ENCODE measurements around the gene CDC42BPA. TPM values are rescaled to one million over a fixed set of nuclear protein-coding genes. Genes with fewer than 3 reads are reported as not detected.

CDC42BPA gene
- polyA plus RNA-seq, 1 of the 3 experiments (the other 2 are of a cell fraction), result 6.8 TPM

DNA sequence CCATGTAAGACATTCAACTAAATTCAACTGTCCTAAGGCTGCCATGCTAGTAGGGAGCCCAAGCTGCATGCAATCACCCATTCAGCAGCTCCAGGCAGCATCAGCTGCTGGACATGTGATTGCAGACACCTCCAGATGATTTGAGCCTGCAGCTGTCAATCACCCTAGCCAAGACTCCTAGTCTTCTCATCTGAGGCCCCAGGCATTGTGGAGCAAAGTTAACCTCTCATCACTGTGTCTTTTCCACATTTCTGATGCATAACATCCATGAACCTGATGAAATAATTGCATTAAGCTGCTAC, 5.6 kb upstream of the CDC42BPA start:
- no peaks in the 10 kb centered on the region for H3K27me3 ChIP-seq (ENCODE audit: insufficient read depth)
- H3K27ac ChIP-seq (ENCODE audit: low read depth in 2 of 2, low read length in 1 of 2), result no peak overlapping the region
- no peaks in the 10 kb centered on the region for H3K79me2 ChIP-seq (ENCODE audit: insufficient read depth)
- H3K9me3 ChIP-seq, result no peaks in the 10 kb centered on the region
- peaks cover 7% of the 10 kb centered on the region for H3F3A ChIP-seq (replicated peaks; ENCODE audit: insufficient read depth)
- no peaks in the 10 kb centered on the region for H3K36me3 ChIP-seq (replicated peaks in 1 of 2; ENCODE audit: control insufficient read depth in 1 of 2, insufficient read depth in 2 of 2, low read length in 1 of 2)
- H2AFZ ChIP-seq (ENCODE audit: low read depth), result no peak overlapping the region
- no peak for TF ChIP-seq RCOR1 (IDR thresholded peaks at IDR 0.05; ENCODE audit: low read length)
- TF ChIP-seq ELF1 (IDR thresholded peaks at IDR 0.05), result no peak
- TF ChIP-seq CHD2 (IDR thresholded peaks at IDR 0.05; ENCODE audit: low read length, partially characterized antibody), result no peak
- no peak for TF ChIP-seq YY1 (IDR thresholded peaks at IDR 0.05; ENCODE audit: low read depth)
- no peak for TF ChIP-seq FOXM1 (IDR thresholded peaks at IDR 0.05; ENCODE audit: low read depth)
- no peak for TF ChIP-seq EZH2phosphoT487 (IDR thresholded peaks at IDR 0.05; ENCODE audit: borderline replicate concordance, low read depth)
- TF ChIP-seq RXRA (IDR thresholded peaks at IDR 0.05; ENCODE audit: borderline replicate concordance, low read depth), result no peak
- TF ChIP-seq GATA2 (CRISPR knock-in tag; IDR thresholded peaks at IDR 0.05), result no peak
- TF ChIP-seq, protein P1, sequence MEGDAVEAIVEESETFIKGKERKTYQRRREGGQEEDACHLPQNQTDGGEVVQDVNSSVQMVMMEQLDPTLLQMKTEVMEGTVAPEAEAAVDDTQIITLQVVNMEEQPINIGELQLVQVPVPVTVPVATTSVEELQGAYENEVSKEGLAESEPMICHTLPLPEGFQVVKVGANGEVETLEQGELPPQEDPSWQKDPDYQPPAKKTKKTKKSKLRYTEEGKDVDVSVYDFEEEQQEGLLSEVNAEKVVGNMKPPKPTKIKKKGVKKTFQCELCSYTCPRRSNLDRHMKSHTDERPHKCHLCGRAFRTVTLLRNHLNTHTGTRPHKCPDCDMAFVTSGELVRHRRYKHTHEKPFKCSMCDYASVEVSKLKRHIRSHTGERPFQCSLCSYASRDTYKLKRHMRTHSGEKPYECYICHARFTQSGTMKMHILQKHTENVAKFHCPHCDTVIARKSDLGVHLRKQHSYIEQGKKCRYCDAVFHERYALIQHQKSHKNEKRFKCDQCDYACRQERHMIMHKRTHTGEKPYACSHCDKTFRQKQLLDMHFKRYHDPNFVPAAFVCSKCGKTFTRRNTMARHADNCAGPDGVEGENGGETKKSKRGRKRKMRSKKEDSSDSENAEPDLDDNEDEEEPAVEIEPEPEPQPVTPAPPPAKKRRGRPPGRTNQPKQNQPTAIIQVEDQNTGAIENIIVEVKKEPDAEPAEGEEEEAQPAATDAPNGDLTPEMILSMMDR (IDR thresholded peaks at IDR 0.05), result no peak
- no peak for TF ChIP-seq SMC3 (IDR thresholded peaks at IDR 0.05; ENCODE audit: low read depth, low read length)
- DNase-seq, result no peak
- ChIA-PET POLR2A (no interaction called here), CTCF (interaction anchor here (1.2 kb wide), 1 partner anchor 10 kb away, joined by 5 read pairs; no protein-coding TSS in a partner anchor)
- H3K4me3 ChIP-seq (ENCODE audit: low read depth in 2 of 2, low read length in 1 of 2), result no peak overlapping the region
- H3K4me2 ChIP-seq, result no peak overlapping the region
- H3K9ac ChIP-seq, result no peak overlapping the region
- H3K9me2 ChIP-seq, result no peaks in the 10 kb centered on the region
- peaks cover 0 to 6% of the 10 kb centered on the region in 2 experiments; a peak in 2 of 4 replicates for H3K4me1 ChIP-seq (ENCODE audit: control insufficient read depth in 1 of 2, insufficient read depth in 2 of 2, low read depth in 1 of 2, low read length in 1 of 2)
- H4K20me1 ChIP-seq (ENCODE audit: insufficient read depth), result no peaks in the 10 kb centered on the region

DNA sequence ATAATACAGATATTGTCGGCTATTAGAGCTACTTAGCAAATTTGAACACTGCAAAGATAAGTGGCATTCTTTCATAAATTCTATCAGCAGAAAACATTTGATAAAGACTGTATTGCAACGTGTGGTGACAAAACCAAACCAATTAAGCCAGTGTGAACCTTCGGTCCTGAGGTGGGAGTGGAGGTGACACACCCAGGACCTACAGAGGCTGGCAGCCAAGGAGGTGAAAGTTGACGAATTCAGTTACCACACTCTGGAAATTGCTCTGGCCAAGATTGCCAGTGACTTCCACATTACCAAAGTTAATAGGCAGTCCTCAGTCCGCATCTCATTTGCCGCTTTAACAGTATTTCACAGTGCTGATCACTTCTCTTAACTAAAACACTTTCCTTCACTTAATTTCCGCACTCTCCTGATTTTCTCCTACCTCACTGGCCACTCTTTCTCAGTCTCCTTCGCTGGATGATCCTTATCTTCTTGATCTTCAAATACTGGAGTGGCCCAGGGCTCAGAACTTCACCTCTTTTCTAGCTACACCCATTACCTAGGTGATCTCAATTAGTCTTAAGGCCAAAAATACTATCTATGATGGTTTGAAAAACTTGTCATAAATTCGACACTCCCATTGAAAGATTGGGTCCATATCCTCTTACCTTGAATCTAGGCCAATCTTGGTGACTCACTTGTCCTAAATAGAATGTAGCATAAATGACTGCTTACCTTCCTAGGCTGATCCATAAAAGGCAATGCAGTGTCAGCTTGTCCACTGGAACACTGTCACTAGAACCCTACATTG, 5.1 kb upstream of the CDC42BPA start:
- no peaks in the 10 kb centered on the region for H4K20me1 ChIP-seq (ENCODE audit: insufficient read depth)
- H3K36me3 ChIP-seq (replicated peaks in 1 of 2; ENCODE audit: control insufficient read depth in 1 of 2, insufficient read depth in 2 of 2, low read length in 1 of 2), result no peaks in the 10 kb centered on the region
- no peak overlapping the region for H3K27ac ChIP-seq (ENCODE audit: low read depth in 2 of 2, low read length in 1 of 2)
- no peak for DNase-seq
- H3K9me2 ChIP-seq, result no peaks in the 10 kb centered on the region
- 72% methylated on average over 9 of the region's 9 CpGs for WGBS (ENCODE audit: low lambda C conversion rate)
- no peak overlapping the region for H2AFZ ChIP-seq (ENCODE audit: low read depth)
- POLR2A ChIA-PET, result no interaction called here
- no peak overlapping the region for H3K4me2 ChIP-seq
- H3K4me1 ChIP-seq (ENCODE audit: control insufficient read depth in 1 of 2, insufficient read depth in 2 of 2, low read depth in 1 of 2, low read length in 1 of 2), result peaks cover 0 to 6% of the 10 kb centered on the region in 2 experiments; a peak in 2 of 4 replicates
- no peak overlapping the region for H3K9ac ChIP-seq
- peaks cover 7% of the 10 kb centered on the region for H3F3A ChIP-seq (replicated peaks; ENCODE audit: insufficient read depth)
- no peaks in the 10 kb centered on the region for H3K27me3 ChIP-seq (ENCODE audit: insufficient read depth)
- no peaks in the 10 kb centered on the region for H3K9me3 ChIP-seq
- CTCF ChIA-PET, result interaction anchor here (1.2 kb wide), 1 partner anchor 9 kb away, joined by 5 read pairs; no protein-coding TSS in a partner anchor
- no peaks in the 10 kb centered on the region for H3K79me2 ChIP-seq (ENCODE audit: insufficient read depth)
- H3K4me3 ChIP-seq (ENCODE audit: low read depth in 2 of 2, low read length in 1 of 2), result no peak overlapping the region
- TF ChIP-seq EZH2phosphoT487 (IDR thresholded peaks at IDR 0.05; ENCODE audit: borderline replicate concordance, low read depth) (no peak), FOXJ3 (CRISPR knock-in tag; IDR thresholded peaks at IDR 0.05) (no peak), JUND (IDR thresholded peaks at IDR 0.05) (no peak), NFIC (IDR thresholded peaks at IDR 0.05; ENCODE audit: borderline replicate concordance) (no peak), TCF12 (IDR thresholded peaks at IDR 0.05) (no peak), POLR2AphosphoS5 (IDR thresholded peaks at IDR 0.05; ENCODE audit: low read depth, low read length) (no peak), MXI1 (IDR thresholded peaks at IDR 0.05; ENCODE audit: low read depth, low read length) (no peak), NRF1 (IDR thresholded peaks at IDR 0.05; ENCODE audit: low read depth, low read length) (no peak), FOXM1 (IDR thresholded peaks at IDR 0.05; ENCODE audit: low read depth) (no peak)
- TF ChIP-seq, protein P2, sequence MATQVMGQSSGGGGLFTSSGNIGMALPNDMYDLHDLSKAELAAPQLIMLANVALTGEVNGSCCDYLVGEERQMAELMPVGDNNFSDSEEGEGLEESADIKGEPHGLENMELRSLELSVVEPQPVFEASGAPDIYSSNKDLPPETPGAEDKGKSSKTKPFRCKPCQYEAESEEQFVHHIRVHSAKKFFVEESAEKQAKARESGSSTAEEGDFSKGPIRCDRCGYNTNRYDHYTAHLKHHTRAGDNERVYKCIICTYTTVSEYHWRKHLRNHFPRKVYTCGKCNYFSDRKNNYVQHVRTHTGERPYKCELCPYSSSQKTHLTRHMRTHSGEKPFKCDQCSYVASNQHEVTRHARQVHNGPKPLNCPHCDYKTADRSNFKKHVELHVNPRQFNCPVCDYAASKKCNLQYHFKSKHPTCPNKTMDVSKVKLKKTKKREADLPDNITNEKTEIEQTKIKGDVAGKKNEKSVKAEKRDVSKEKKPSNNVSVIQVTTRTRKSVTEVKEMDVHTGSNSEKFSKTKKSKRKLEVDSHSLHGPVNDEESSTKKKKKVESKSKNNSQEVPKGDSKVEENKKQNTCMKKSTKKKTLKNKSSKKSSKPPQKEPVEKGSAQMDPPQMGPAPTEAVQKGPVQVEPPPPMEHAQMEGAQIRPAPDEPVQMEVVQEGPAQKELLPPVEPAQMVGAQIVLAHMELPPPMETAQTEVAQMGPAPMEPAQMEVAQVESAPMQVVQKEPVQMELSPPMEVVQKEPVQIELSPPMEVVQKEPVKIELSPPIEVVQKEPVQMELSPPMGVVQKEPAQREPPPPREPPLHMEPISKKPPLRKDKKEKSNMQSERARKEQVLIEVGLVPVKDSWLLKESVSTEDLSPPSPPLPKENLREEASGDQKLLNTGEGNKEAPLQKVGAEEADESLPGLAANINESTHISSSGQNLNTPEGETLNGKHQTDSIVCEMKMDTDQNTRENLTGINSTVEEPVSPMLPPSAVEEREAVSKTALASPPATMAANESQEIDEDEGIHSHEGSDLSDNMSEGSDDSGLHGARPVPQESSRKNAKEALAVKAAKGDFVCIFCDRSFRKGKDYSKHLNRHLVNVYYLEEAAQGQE (IDR thresholded peaks at IDR 0.05; ENCODE audit: low read depth, low read length), result no peak
- TF ChIP-seq, protein P3, sequence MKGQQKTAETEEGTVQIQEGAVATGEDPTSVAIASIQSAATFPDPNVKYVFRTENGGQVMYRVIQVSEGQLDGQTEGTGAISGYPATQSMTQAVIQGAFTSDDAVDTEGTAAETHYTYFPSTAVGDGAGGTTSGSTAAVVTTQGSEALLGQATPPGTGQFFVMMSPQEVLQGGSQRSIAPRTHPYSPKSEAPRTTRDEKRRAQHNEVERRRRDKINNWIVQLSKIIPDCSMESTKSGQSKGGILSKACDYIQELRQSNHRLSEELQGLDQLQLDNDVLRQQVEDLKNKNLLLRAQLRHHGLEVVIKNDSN (IDR thresholded peaks at IDR 0.05; ENCODE audit: borderline replicate concordance, low read depth), result no peak
- TF ChIP-seq, protein P4, sequence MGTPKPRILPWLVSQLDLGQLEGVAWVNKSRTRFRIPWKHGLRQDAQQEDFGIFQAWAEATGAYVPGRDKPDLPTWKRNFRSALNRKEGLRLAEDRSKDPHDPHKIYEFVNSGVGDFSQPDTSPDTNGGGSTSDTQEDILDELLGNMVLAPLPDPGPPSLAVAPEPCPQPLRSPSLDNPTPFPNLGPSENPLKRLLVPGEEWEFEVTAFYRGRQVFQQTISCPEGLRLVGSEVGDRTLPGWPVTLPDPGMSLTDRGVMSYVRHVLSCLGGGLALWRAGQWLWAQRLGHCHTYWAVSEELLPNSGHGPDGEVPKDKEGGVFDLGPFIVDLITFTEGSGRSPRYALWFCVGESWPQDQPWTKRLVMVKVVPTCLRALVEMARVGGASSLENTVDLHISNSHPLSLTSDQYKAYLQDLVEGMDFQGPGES (IDR thresholded peaks at IDR 0.05; ENCODE audit: low read depth, low read length), result no peak
